Gastrocnemius medialis (tissue), 4 donors: ENCODE measurements around the gene LRTM2.

ENCODE experiments used
- CTCF ChIP-seq, 5 experiments: fragments of 450-650 bp in 3 of 5; fragments of 200-600 bp in 2 of 5; sonication (generic) in 2 of 5; IDR thresholded peaks in 4 of 5; conservative IDR thresholded peaks in 1 of 5; 1 replicate in 4 of 5; 2 replicates in 1 of 5; pipeline ENCODE4 v1.5.1; 2016 to 2019; ENCODE audit warnings: antibody characterized with exemption in 5 of 5, mild to moderate bottlenecking in 3 of 5, moderate library complexity in 3 of 5
- POLR2A ChIP-seq, 2 donors: fragments of 450-650 bp; IDR thresholded peaks; one replicate each; pipeline ENCODE4 v1.6.1; 2017; ENCODE audit warnings: antibody characterized with exemption in 2 of 2, mild to moderate bottlenecking in 2 of 2, moderate library complexity in 2 of 2

GRCh38 chr12:1795221-1795784 lies 25.1 kb upstream of the LRTM2 start:
- TF ChIP-seq CTCF (IDR thresholded peaks at IDR 0.05 in 4 of 5, conservative IDR thresholded peaks at IDR 0.05 in 1 of 5) = no peak
- TF ChIP-seq POLR2A (IDR thresholded peaks at IDR 0.05) = no peak
